Sigmoid colon (tissue), 4 donors: ENCODE results near the gene SEMA5B.

ENCODE experiments used
- EP300 ChIP-seq, 4 donors: sonication (generic); formaldehyde crosslinking; IDR thresholded peaks; one replicate each; pipeline ENCODE4 v1.6.1; 2017; ENCODE audit warnings: antibody characterized with exemption in 4 of 4
- POLR2A ChIP-seq, 2 donors: fragments of 450-650 bp; IDR thresholded peaks; one replicate each; pipeline ENCODE4 v1.6.1; 2016; ENCODE audit warnings: antibody characterized with exemption in 2 of 2, mild to moderate bottlenecking in 2 of 2, moderate library complexity in 2 of 2
- TF ChIP-seq, protein P1 (sequence below), 4 experiments: fragments of 450-650 bp in 3 of 4; fragments of 200-600 bp in 1 of 4; IDR thresholded peaks; one replicate each; pipeline ENCODE4 v1.5.1; 2016 to 2019; ENCODE audit warnings: antibody characterized with exemption in 4 of 4, mild to moderate bottlenecking in 3 of 4, moderate library complexity in 2 of 4

DNA sequence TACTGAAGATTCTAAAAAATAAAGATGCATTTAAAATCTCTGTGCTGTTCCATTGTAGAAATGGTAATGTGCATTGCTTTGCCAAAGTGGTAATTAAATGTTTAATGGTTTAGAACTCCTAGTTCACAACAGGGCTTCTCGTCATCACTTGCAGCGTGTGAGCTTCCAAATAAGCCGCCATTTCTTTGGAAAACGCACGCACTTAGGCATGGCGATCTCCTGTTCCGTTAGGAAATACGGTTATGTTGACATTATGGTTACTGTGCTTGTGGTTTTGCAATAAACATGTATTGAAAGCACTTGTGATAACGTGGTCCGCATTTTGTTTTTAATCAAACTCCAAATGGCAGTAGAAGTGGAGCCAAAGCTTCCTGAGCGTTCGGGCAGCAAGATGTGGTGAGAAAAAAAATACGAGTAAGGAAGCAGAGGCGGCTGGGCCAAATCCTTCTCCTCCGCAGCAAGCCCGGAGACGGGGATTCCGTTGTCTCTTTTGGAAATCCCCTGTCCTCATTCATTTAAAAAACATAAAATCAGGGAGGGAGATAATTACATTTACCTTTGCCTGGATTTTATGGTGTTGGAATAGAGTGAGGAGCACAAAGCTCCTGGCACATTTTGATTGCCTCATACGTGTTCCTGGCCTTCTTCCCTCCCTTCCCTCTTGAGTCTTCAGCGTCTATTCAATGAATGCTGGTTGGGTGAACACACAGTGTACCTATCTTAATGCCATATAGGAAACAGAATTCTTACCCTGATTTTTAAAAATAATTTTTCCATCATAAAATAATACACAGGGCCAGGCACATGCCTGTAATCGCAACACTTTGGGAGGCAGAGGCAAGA, 135.2 kb downstream of the SEMA5B start:
- no peak for TF ChIP-seq POLR2A (IDR thresholded peaks at IDR 0.05)
- TF ChIP-seq, protein P1, sequence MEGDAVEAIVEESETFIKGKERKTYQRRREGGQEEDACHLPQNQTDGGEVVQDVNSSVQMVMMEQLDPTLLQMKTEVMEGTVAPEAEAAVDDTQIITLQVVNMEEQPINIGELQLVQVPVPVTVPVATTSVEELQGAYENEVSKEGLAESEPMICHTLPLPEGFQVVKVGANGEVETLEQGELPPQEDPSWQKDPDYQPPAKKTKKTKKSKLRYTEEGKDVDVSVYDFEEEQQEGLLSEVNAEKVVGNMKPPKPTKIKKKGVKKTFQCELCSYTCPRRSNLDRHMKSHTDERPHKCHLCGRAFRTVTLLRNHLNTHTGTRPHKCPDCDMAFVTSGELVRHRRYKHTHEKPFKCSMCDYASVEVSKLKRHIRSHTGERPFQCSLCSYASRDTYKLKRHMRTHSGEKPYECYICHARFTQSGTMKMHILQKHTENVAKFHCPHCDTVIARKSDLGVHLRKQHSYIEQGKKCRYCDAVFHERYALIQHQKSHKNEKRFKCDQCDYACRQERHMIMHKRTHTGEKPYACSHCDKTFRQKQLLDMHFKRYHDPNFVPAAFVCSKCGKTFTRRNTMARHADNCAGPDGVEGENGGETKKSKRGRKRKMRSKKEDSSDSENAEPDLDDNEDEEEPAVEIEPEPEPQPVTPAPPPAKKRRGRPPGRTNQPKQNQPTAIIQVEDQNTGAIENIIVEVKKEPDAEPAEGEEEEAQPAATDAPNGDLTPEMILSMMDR (IDR thresholded peaks at IDR 0.05) = no peak
- TF ChIP-seq EP300 (IDR thresholded peaks at IDR 0.05) = no peak
